HEK293 (cell line): ENCODE data around the gene DNAJC10.

Experiments used
- CTCF ChIA-PET: fragments of 350-600 bp; formaldehyde crosslinking; extraction: SDS; loops from one replicate; lab custom pipeline; 2021; ENCODE audit warnings: antibody characterized with exemption; lab: Yijun Ruan, JAX
- POLR2A ChIA-PET: fragments of 300-600 bp; formaldehyde crosslinking; extraction: SDS; loops from one replicate; lab custom pipeline; 2020; ENCODE audit warnings: antibody characterized with exemption, inconsistent platforms; lab: Yijun Ruan, JAX
- H3K27ac ChIP-seq: fragments of 200-500 bp; sonication (Bioruptor generic); 2 replicates; pipeline ENCODE4 v1.5.1; 2014; ENCODE audit warnings: low read depth, low read length, control low read depth, inconsistent platforms; ENCODE audit errors: extremely low read depth
- H3K36me3 ChIP-seq, 2 experiments: fragments of 200-500 bp in 1 of 2; sonication (Bioruptor generic) in 1 of 2; 1 replicate in 1 of 2; 2 replicates in 1 of 2; pipeline ENCODE4 v1.5.1; 2014 to 2017; ENCODE audit warnings: inconsistent platforms in 2 of 2, low read length in 2 of 2; ENCODE audit not compliant: control insufficient read depth in 2 of 2, insufficient read depth in 1 of 2
- H3K4me1 ChIP-seq: fragments of 200-500 bp; sonication (Bioruptor generic); 2 replicates; pipeline ENCODE4 v1.5.1; 2014; ENCODE audit warnings: mild to moderate bottlenecking, low read length, inconsistent platforms; ENCODE audit not compliant: control insufficient read depth, insufficient read depth
- H3K4me3 ChIP-seq: 2 replicates; pipeline ENCODE4 v1.5.1; 2011; ENCODE audit warnings: low read depth, mild to moderate bottlenecking, control low read depth, low read length, moderate library complexity
- H3K9me3 ChIP-seq: fragments of 200-500 bp; sonication (Bioruptor generic); 2 replicates; pipeline ENCODE4 v1.5.1; 2014; ENCODE audit warnings: low read depth, low read length, inconsistent platforms; ENCODE audit not compliant: control insufficient read depth, insufficient read depth
- KLF8 ChIP-seq: fragments of 450-650 bp; formaldehyde crosslinking; IDR thresholded peaks from 2 replicates; pipeline ENCODE4 v1.5.1; 2016; ENCODE audit warnings: missing biosample characterization, missing genetic modification characterization
- MZF1 ChIP-seq: fragments of 450-650 bp; formaldehyde crosslinking; IDR thresholded peaks from 2 replicates; pipeline ENCODE4 v1.5.1; 2017; ENCODE audit warnings: missing biosample characterization, missing genetic modification characterization, borderline replicate concordance
- PRDM1 ChIP-seq: fragments of 450-650 bp; formaldehyde crosslinking; IDR thresholded peaks from 2 replicates; pipeline ENCODE4; 2016; ENCODE audit warnings: missing biosample characterization, missing genetic modification characterization
- PRDM10 ChIP-seq: fragments of 450-650 bp; formaldehyde crosslinking; IDR thresholded peaks from 2 replicates; pipeline ENCODE4 v1.5.1; 2016; ENCODE audit warnings: missing biosample characterization, missing genetic modification characterization
- TRIM28 ChIP-seq: IDR thresholded peaks from 2 replicates; pipeline ENCODE4 v1.6.1; 2011; ENCODE audit warnings: low read length, control low read depth, borderline replicate concordance
- ZBTB10 ChIP-seq: fragments of 450-650 bp; formaldehyde crosslinking; IDR thresholded peaks from 2 replicates; pipeline ENCODE4 v1.5.1; 2016; ENCODE audit warnings: missing biosample characterization, missing genetic modification characterization
- ZIC2 ChIP-seq: fragments of 450-650 bp; formaldehyde crosslinking; IDR thresholded peaks from 2 replicates; pipeline ENCODE4 v1.5.1; 2016; ENCODE audit warnings: missing biosample characterization, missing genetic modification characterization
- ZNF112 ChIP-seq: fragments of 450-650 bp; formaldehyde crosslinking; IDR thresholded peaks from 2 replicates; pipeline ENCODE4 v1.5.0; 2017; ENCODE audit warnings: missing biosample characterization, missing genetic modification characterization
- ZNF335 ChIP-seq: fragments of 450-650 bp; formaldehyde crosslinking; conservative IDR thresholded peaks from 2 replicates; pipeline ENCODE4 v1.5.1; 2016; ENCODE audit warnings: missing biosample characterization, missing genetic modification characterization
- ZNF366 ChIP-seq: fragments of 450-650 bp; formaldehyde crosslinking; conservative IDR thresholded peaks from 2 replicates; pipeline ENCODE4 v1.5.1; 2016; ENCODE audit warnings: missing biosample characterization, missing genetic modification characterization
- ZNF596 ChIP-seq: fragments of 450-650 bp; IDR thresholded peaks from 2 replicates; pipeline ENCODE4 v1.5.0; 2018; ENCODE audit warnings: missing biosample characterization, mild to moderate bottlenecking, missing genetic modification characterization, moderate library complexity
- ZNF639 ChIP-seq: fragments of 450-650 bp; formaldehyde crosslinking; IDR thresholded peaks from 2 replicates; pipeline ENCODE4 v1.5.1; 2016; ENCODE audit warnings: missing biosample characterization, missing genetic modification characterization
- ZNF645 ChIP-seq: fragments of 450-650 bp; formaldehyde crosslinking; IDR thresholded peaks from 2 replicates; pipeline ENCODE4; 2016; ENCODE audit warnings: missing biosample characterization, missing genetic modification characterization
- ZNF692 ChIP-seq: fragments of 450-650 bp; formaldehyde crosslinking; IDR thresholded peaks from 2 replicates; pipeline ENCODE4 v1.5.1; 2016; ENCODE audit warnings: missing biosample characterization, missing genetic modification characterization
- ZNF843 ChIP-seq: fragments of 450-650 bp; formaldehyde crosslinking; IDR thresholded peaks from 2 replicates; pipeline ENCODE4 v1.5.1; 2016; ENCODE audit warnings: missing biosample characterization, missing genetic modification characterization
- ZSCAN16 ChIP-seq: fragments of 450-650 bp; formaldehyde crosslinking; IDR thresholded peaks from 2 replicates; pipeline ENCODE4 v1.5.1; 2016; ENCODE audit warnings: missing biosample characterization, missing genetic modification characterization
- ZSCAN5A ChIP-seq: fragments of 450-650 bp; formaldehyde crosslinking; IDR thresholded peaks from 2 replicates; pipeline ENCODE4 v1.5.1; 2016; ENCODE audit warnings: missing biosample characterization, missing genetic modification characterization
- ZXDB ChIP-seq: fragments of 450-650 bp; formaldehyde crosslinking; IDR thresholded peaks from 2 replicates; pipeline ENCODE4 v1.5.1; 2016; ENCODE audit warnings: missing biosample characterization, missing genetic modification characterization

The DNAJC10 gene

GRCh38 chr2:182668671-182669070 is 47.4 kb upstream of the DNAJC10 start:
- H3K4me1 ChIP-seq, result peaks cover 9% of the 10 kb centered on the region
- no peak overlapping the region for H3K4me3 ChIP-seq
- no peak overlapping the region; the same call in 1 of the 2 replicates for H3K27ac ChIP-seq
- ChIA-PET CTCF (interaction anchor here (0.5 kb wide), 1 partner anchor 513 kb away, joined by 5 read pairs; no protein-coding TSS in a partner anchor), POLR2A (no interaction called here)
- TF ChIP-seq ZIC2 (tag by site-specific recombination) (peak; percentile 67), ZNF335 (tag by site-specific recombination) (peak; percentile 41; the same call in 1 of the 2 replicates), ZNF112 (no peak), MZF1 (tag by site-specific recombination) (peak; percentile 68; the same call in 1 of the 2 replicates), ZNF366 (tag by site-specific recombination) (0 out of 2 replicates have a peak, but pooled peaks have one; percentile 20), PRDM10 (peak; percentile 90), ZNF645 (tag by site-specific recombination) (no peak), ZSCAN16 (tag by site-specific recombination) (peak; percentile 75; the same call in 1 of the 2 replicates), PRDM1 (tag by site-specific recombination) (peak; percentile 31; the same call in 1 of the 2 replicates), TRIM28 (peak; percentile 79), ZSCAN5A (tag by site-specific recombination) (no peak), ZNF639 (tag by site-specific recombination) (no peak), ZNF596 (peak; percentile 22; the same call in 1 of the 2 replicates), KLF8 (peak; percentile 71), ZBTB10 (tag by site-specific recombination) (0 out of 2 replicates have a peak, but pooled peaks have one; percentile 28), ZNF843 (0 out of 2 replicates have a peak, but pooled peaks have one; percentile 40), ZXDB (tag by site-specific recombination) (peak; percentile 67), ZNF692 (tag by site-specific recombination) (peak; percentile 41; the same call in 1 of the 2 replicates)
- no peaks in the 10 kb centered on the region for H3K9me3 ChIP-seq
- H3K36me3 ChIP-seq, result no peaks in the 10 kb centered on the region
